GM12878 (cell line): ENCODE measurements around the gene GABBR2. TPM values are rescaled to one million over a fixed set of nuclear protein-coding genes. Genes with fewer than 3 reads are reported as not detected.

Source experiments
- ATAC-seq: fragments of 200-7000 bp; cut with Tn5 transposase; 3 replicates; pipeline ENCODE4 v1.9.1; 2020; ENCODE audit warnings: mild to moderate bottlenecking, moderate library complexity
- BruUV-seq: library from RNA; stranded (reverse); fragments of 400-500 nt; replicated peaks from 2 replicates; lab custom pipeline; 2021; lab: Mats Ljungman, UMichigan
- CTCF ChIA-PET: fragments of 300-600 bp; sonication (Branson Sonifier 250); formaldehyde crosslinking; extraction: SDS; loops from one replicate; lab custom pipeline; 2021; ENCODE audit warnings: inconsistent platforms; lab: Yijun Ruan, JAX
- POLR2A ChIA-PET: fragments of 350-600 bp; formaldehyde crosslinking; extraction: SDS; loops from one replicate; lab custom pipeline; 2021; ENCODE audit warnings: inconsistent platforms; lab: Charles Lee
- RAD21 ChIA-PET: fragments of 300-600 bp; sonication (Branson Sonifier 250); formaldehyde crosslinking; loops from one replicate; lab custom pipeline; 2023; ENCODE audit warnings: antibody characterized with exemption; ENCODE audit not compliant: unreplicated experiment; lab: Charles Lee
- SMC1A ChIA-PET: fragments of 300-600 bp; sonication (Branson Sonifier 250); formaldehyde crosslinking; loops from one replicate; lab custom pipeline; 2023; ENCODE audit not compliant: unreplicated experiment, uncharacterized antibody; lab: Charles Lee
- DNase-seq: peaks from one replicate; pipeline ENCODE4 v3.0.0-alpha.2; 2011; ENCODE audit warnings: low read depth, low spot score
- FAIRE-seq: peaks from 3 replicates; lab custom pipeline; 2011; peaks lifted over from hg19 to GRCh38; lab: Jason Lieb, UNC
- H2AFZ ChIP-seq: 2 replicates; pipeline ENCODE4 v1.6.0; 2011; ENCODE audit warnings: low read depth, low read length, control low read depth; ENCODE audit not compliant: control insufficient read depth
- H3K27ac ChIP-seq: 2 replicates; pipeline ENCODE4 v1.5.1; 2011; ENCODE audit warnings: control low read depth; ENCODE audit not compliant: control insufficient read depth, insufficient read depth
- H3K27me3 ChIP-seq, 2 experiments: replicated peaks in 1 of 2; 2 replicates each; pipeline versions ENCODE4 v1.6.0 to v1.6.1; 2011; ENCODE audit warnings: low read length in 1 of 2; ENCODE audit not compliant: control insufficient read depth in 2 of 2, insufficient read depth in 2 of 2
- H3K36me3 ChIP-seq, 2 experiments: 2 replicates each; pipeline ENCODE4 v1.5.1; 2011; ENCODE audit warnings: low read length in 1 of 2; ENCODE audit not compliant: control insufficient read depth in 2 of 2, insufficient read depth in 2 of 2
- H3K4me1 ChIP-seq: 2 replicates; pipeline ENCODE4 v1.6.1; 2011; ENCODE audit warnings: mild to moderate bottlenecking, low read length, moderate library complexity, mixed read lengths; ENCODE audit not compliant: control insufficient read depth, insufficient read depth
- H3K4me2 ChIP-seq: 2 replicates; pipeline ENCODE4 v1.6.0; 2011; ENCODE audit warnings: control low read depth; ENCODE audit not compliant: control insufficient read depth, insufficient read depth
- H3K4me3 ChIP-seq: fragments of 200-600 bp; sonication (generic); 2 replicates; pipeline ENCODE4 v1.5.1; 2016
- H3K79me2 ChIP-seq: 2 replicates; pipeline ENCODE4 v1.6.0; 2011; ENCODE audit warnings: low read length; ENCODE audit not compliant: control insufficient read depth, insufficient read depth
- H3K9ac ChIP-seq: 2 replicates; pipeline ENCODE4 v1.8.0; 2011; ENCODE audit warnings: low read length, control low read depth, mixed read lengths; ENCODE audit not compliant: control insufficient read depth, insufficient read depth
- H3K9me3 ChIP-seq: replicated peaks from 3 replicates; pipeline ENCODE4 v1.5.1; 2011; ENCODE audit warnings: mild to moderate bottlenecking, low read length; ENCODE audit not compliant: control insufficient read depth, insufficient read depth
- H4K20me1 ChIP-seq: 2 replicates; pipeline ENCODE4 v1.6.0; 2011; ENCODE audit not compliant: control insufficient read depth, insufficient read depth
- BCL11A ChIP-seq: IDR thresholded peaks from 2 replicates; pipeline ENCODE4 v1.6.1; 2011; ENCODE audit warnings: low read depth, low read length
- NFYA ChIP-seq: IDR thresholded peaks from 2 replicates; pipeline ENCODE4 v1.6.1; 2011; ENCODE audit warnings: low read depth, mild to moderate bottlenecking, low read length, improper control_type of control experiment, borderline replicate concordance
- PAX8 ChIP-seq: fragments of 450-650 bp; IDR thresholded peaks from 2 replicates; pipeline ENCODE4 v1.6.1; 2017; ENCODE audit warnings: mild to moderate bottlenecking, moderate library complexity
- POLR2AphosphoS2 ChIP-seq: IDR thresholded peaks from 2 replicates; pipeline ENCODE4 v1.6.1; 2011; ENCODE audit warnings: low read depth, mild to moderate bottlenecking, low read length, improper control_type of control experiment, moderate library complexity
- TBL1XR1 ChIP-seq: IDR thresholded peaks from 2 replicates; pipeline ENCODE4 v1.6.1; 2012; ENCODE audit warnings: low read depth, low read length, improper control_type of control experiment
- WGBS: methylation state at CpG from one replicate; pipeline ENCODE4 v1.1.6; 2016; ENCODE audit warnings: low lambda C conversion rate; ENCODE audit not compliant: insufficient replicate concordance, insufficient coverage; ENCODE audit errors: missing lambda C conversion rate; 5-methylcytosine and 5-hydroxymethylcytosine counted together
- in situ Hi-C: fragments of 300-500 bp; cut with MboI; formaldehyde crosslinking; loops from 9 replicates; pipeline ENCODE4 v1.14.3; 2018; ENCODE audit warnings: mixed read lengths
- intact Hi-C: fragments of 100-400 bp; cut with micrococcal nuclease; formaldehyde crosslinking; loops from one replicate; pipeline ENCODE4 v1.14.2; 2022; ENCODE audit not compliant: unreplicated experiment
- polyA plus RNA-seq, 11 experiments: library from polyadenylated mRNA; depleted of rRNA in 4 of 11; unstranded in 6 of 11; stranded (reverse) in 5 of 11; fragments of >200 nt; fragmentation: Nextera tagmentation in 4 of 11; fragmentation: Illumina TruSeq in 1 of 11; extraction: Ambion mirVana in 4 of 11; extraction: Trizol in 1 of 11; gene quantifications; 1 replicate in 1 of 11; 2 replicates in 10 of 11; pipeline versions ENCODE4 v1.2.1 to v1.2.3, GENCODE V29; 2011 to 2016; ENCODE audit warnings: inconsistent platforms in 2 of 11, missing spikeins in 2 of 11, low read depth in 1 of 11
- total RNA-seq, 4 experiments: library from RNA; depleted of rRNA in 3 of 4; stranded (reverse); fragments of >200 nt in 3 of 4; fragmentation: Illumina TruSeq in 1 of 4; extraction: Trizol in 1 of 4; gene quantifications; 2 replicates each; pipeline versions ENCODE4 v1.2.1 to v1.2.3, GENCODE V29; 2013 to 2021
- TF ChIP-seq, protein P1 (sequence below): fragments of 450-650 bp; IDR thresholded peaks from 2 replicates; pipeline ENCODE4 v1.6.1; 2017; ENCODE audit warnings: mild to moderate bottlenecking, low read depth, inconsistent platforms; ENCODE audit not compliant: poor library complexity, severe bottlenecking
- TF ChIP-seq, protein P2 (sequence below): fragments of 450-650 bp; IDR thresholded peaks from 2 replicates; pipeline ENCODE4 v1.6.1; 2014; ENCODE audit warnings: mild to moderate bottlenecking

The GABBR2 gene
- total and polyA plus RNA-seq, 10 of the 15 experiments (the other 5 are each of a cell fraction or from before 2014, with no cell fraction given): 0.02 to 2.2 (median 0.06) TPM; not detected in 2

DNA sequence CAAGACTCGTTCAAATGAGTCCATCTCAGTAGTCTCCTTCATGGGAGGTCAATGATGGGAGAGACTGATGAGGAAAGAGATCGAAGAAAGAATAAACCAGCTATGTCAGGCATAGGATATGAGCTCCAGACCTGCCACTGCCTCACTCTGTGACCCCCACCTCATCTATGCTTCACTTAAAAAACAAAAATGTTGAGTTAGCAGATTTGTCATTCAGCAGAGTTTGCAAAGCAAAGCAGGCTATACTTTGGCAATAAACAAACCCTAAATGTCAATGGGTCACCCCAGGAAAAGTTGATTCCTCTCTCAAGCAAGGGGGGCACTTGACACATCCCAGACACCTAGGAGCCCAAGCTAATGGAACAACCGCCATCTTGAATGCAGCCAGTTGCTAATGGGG is 117.0 kb downstream of the GABBR2 start:
- no peak overlapping the region for H3K27ac ChIP-seq
- H4K20me1 ChIP-seq: no peaks in the 10 kb centered on the region
- no peaks in the 10 kb centered on the region for H3K4me1 ChIP-seq
- RAD21 ChIA-PET: no interaction called here
- POLR2A ChIA-PET: no interaction called here
- H3K9me3 ChIP-seq: no peaks in the 10 kb centered on the region
- no peak overlapping the region for H3K4me3 ChIP-seq
- no peak for FAIRE-seq
- H3K4me2 ChIP-seq: no peak overlapping the region
- TF ChIP-seq POLR2AphosphoS2 (no peak), BCL11A (no peak), TBL1XR1 (no peak), PAX8 (no peak), NFYA (no peak)
- TF ChIP-seq, protein P1, sequence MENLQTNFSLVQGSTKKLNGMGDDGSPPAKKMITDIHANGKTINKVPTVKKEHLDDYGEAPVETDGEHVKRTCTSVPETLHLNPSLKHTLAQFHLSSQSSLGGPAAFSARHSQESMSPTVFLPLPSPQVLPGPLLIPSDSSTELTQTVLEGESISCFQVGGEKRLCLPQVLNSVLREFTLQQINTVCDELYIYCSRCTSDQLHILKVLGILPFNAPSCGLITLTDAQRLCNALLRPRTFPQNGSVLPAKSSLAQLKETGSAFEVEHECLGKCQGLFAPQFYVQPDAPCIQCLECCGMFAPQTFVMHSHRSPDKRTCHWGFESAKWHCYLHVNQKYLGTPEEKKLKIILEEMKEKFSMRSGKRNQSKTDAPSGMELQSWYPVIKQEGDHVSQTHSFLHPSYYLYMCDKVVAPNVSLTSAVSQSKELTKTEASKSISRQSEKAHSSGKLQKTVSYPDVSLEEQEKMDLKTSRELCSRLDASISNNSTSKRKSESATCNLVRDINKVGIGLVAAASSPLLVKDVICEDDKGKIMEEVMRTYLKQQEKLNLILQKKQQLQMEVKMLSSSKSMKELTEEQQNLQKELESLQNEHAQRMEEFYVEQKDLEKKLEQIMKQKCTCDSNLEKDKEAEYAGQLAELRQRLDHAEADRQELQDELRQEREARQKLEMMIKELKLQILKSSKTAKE: no peak
- TF ChIP-seq, protein P2, sequence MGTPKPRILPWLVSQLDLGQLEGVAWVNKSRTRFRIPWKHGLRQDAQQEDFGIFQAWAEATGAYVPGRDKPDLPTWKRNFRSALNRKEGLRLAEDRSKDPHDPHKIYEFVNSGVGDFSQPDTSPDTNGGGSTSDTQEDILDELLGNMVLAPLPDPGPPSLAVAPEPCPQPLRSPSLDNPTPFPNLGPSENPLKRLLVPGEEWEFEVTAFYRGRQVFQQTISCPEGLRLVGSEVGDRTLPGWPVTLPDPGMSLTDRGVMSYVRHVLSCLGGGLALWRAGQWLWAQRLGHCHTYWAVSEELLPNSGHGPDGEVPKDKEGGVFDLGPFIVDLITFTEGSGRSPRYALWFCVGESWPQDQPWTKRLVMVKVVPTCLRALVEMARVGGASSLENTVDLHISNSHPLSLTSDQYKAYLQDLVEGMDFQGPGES: no peak
- H2AFZ ChIP-seq: no peak overlapping the region
- intact Hi-C loops: no loop called here
- in situ Hi-C loops: no loop called here
- CTCF ChIA-PET: no interaction called here
- no peak for ATAC-seq
- H3K79me2 ChIP-seq: no peaks in the 10 kb centered on the region
- H3K36me3 ChIP-seq: no peaks in the 10 kb centered on the region
- no TSS peak for BruUV-seq
- H3K27me3 ChIP-seq: peaks cover 0 to 3% of the 10 kb centered on the region in 2 experiments; a peak in 1 of 4 replicates
- DNase-seq: no peak
- SMC1A ChIA-PET: no interaction called here
- H3K9ac ChIP-seq: no peak overlapping the region
- WGBS: 62% methylated on average over 3 of the region's 3 CpGs
